Left ventricle myocardium inferior (tissue), 1 donor: ENCODE data around the gene GPHA2. TPM values are rescaled to one million over a fixed set of nuclear protein-coding genes. Genes with fewer than 3 reads are reported as not detected.

Experiments
- DNase-seq: peaks from one replicate; pipeline ENCODE4 v3.0.0-alpha.2; 2020
- H3K27ac ChIP-seq: fragments of 200-600 bp; replicated peaks from 2 replicates; pipeline ENCODE4 v1.8.0; 2021
- H3K27me3 ChIP-seq: fragments of 200-600 bp; 2 replicates; pipeline ENCODE4 v1.8.0; 2021; ENCODE audit warnings: low read depth
- H3K36me3 ChIP-seq: fragments of 200-600 bp; 2 replicates; pipeline ENCODE4 v1.8.0; 2021
- H3K4me1 ChIP-seq: fragments of 200-600 bp; 2 replicates; pipeline ENCODE4 v1.8.0; 2021
- H3K4me3 ChIP-seq: fragments of 200-600 bp; 2 replicates; pipeline ENCODE4 v1.8.0; 2021; ENCODE audit warnings: mild to moderate bottlenecking, moderate library complexity
- H3K9me3 ChIP-seq: fragments of 200-600 bp; replicated peaks from 2 replicates; pipeline ENCODE4 v1.8.0; 2021
- intact Hi-C: fragments of 100-400 bp; cut with micrococcal nuclease; formaldehyde crosslinking; loops from one replicate; pipeline ENCODE4 v1.11.0; 2022
- total RNA-seq: library from RNA; stranded (reverse); fragmentation: NEBNext Ultra II Directional; extraction: Animal tissue kit (Norgen Biotek cat#: 25700); gene quantifications from one replicate; pipeline ENCODE4 v1.2.1, GENCODE V29; 2021
- TF ChIP-seq, protein P1 (sequence below): fragments of 200-600 bp; IDR thresholded peaks from 2 replicates; pipeline ENCODE4 v1.8.0; 2021; ENCODE audit warnings: antibody characterized with exemption, mild to moderate bottlenecking, borderline replicate concordance
- donor health status: DM: no; HTN: yes; CAD: no; lungs with severe emphysema.

Gene GPHA2
- total RNA-seq, 1 donor from 2014 or later = not detected

DNA sequence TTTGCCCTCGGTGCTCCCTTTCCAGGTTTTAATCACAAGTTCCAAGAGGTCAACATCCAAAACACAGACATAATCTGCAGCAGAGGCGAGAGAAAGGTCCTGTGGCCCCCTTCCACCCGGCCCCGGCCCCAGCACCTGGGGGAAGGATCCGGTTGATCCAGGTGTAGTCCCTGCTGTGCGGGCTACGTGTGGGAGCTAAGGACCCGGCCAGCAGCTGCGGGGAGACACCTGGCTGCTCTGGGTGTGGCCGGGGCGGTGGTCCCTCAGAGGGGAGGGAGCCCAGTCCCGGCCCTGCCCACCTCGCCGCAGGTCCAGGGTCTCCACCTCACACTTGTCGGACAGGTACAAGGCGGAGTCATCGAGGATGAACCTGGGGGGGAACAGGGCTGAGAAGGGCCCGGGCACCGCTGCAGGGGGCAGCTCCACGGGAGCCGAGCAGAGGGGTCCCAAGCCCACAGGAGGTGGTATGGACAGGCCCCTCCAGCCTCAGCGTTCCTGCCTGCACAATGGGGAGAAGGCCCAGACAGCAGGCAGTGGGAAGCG, 32.3 kb downstream of the GPHA2 start:
- intact Hi-C loops = no loop called here
- Histone ChIP-seq H3K27me3 (no peaks in the 10 kb centered on the region), H3K4me1 (no peaks in the 10 kb centered on the region), H3K9me3 (no peaks in the 10 kb centered on the region), H3K27ac (no peak overlapping the region), H3K36me3 (peaks cover 98% of the 10 kb centered on the region), H3K4me3 (no peak overlapping the region)
- no peak for DNase-seq
- TF ChIP-seq, protein P1, sequence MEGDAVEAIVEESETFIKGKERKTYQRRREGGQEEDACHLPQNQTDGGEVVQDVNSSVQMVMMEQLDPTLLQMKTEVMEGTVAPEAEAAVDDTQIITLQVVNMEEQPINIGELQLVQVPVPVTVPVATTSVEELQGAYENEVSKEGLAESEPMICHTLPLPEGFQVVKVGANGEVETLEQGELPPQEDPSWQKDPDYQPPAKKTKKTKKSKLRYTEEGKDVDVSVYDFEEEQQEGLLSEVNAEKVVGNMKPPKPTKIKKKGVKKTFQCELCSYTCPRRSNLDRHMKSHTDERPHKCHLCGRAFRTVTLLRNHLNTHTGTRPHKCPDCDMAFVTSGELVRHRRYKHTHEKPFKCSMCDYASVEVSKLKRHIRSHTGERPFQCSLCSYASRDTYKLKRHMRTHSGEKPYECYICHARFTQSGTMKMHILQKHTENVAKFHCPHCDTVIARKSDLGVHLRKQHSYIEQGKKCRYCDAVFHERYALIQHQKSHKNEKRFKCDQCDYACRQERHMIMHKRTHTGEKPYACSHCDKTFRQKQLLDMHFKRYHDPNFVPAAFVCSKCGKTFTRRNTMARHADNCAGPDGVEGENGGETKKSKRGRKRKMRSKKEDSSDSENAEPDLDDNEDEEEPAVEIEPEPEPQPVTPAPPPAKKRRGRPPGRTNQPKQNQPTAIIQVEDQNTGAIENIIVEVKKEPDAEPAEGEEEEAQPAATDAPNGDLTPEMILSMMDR = no peak

DNA sequence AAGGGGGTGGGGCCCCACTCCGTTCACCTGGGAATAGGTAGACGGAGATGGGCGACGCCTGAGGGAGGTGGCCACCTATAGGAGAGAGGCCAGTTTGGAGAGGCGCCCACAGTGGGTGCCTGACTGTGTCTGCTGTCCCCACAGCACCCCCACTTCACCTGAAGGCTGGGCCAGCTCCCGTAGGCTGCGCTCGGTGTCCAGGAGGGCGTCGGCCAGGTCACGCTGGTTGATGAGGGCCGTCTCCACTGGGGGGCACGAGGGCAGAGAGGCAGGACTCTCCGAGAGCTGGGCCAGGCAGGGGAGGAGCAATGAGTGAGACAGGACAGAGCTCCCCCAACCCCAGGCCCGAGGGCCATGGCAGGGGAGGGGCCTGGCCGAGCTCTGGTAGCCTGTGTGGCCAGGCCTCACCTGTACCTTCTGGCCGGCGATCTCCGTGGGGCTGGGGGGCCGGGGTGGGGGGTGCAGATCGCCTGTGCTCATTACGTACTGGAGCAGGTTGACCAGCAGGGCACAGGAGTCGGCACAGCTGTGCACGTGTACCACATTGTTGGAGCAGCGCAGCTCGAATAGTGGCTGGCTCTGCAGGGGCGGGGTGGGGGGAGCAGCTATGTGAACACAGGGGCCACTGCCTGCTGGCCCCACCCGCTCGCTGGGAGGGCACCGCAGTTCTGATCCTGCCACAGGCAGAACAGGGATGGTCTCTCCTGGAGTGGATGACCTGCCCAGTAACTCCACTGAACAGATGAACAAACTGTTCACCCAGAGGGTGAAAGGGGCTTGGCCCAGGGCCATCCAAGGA, 33.4 kb downstream of the GPHA2 start:
- peaks cover 98% of the 10 kb centered on the region for H3K36me3 ChIP-seq
- DNase-seq = no peak

DNA sequence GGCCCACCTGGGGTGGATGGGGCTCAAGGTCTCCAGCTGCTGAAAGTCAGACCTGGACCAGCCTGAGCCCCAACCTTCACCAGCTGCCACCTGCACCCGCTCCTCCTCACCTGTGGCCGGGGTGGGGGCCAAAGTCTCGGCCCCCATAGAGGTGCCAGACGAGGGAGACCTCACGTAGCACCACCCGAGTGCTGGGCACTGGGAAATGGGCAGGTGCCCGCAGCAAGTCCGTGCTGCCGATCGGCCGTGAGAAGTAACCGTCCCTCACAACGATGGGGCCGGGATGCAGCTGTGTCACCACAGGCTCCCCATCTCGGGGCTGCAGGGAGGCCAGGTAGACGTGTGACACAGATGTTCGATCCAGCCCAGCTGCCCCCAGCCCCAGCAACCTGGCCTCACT, 34.9 kb downstream of the GPHA2 start:
- no peak for DNase-seq
- Histone ChIP-seq H3K27me3 (no peaks in the 10 kb centered on the region), H3K36me3 (peaks cover 96% of the 10 kb centered on the region), H3K9me3 (no peaks in the 10 kb centered on the region), H3K27ac (no peak overlapping the region), H3K4me1 (no peaks in the 10 kb centered on the region), H3K4me3 (no peak overlapping the region)
- TF ChIP-seq, protein P1 = no peak
- intact Hi-C loops = no loop called here

More for the DNA sequence above, 33.4 kb downstream of the GPHA2 start:
- Histone ChIP-seq H3K4me3 (no peak overlapping the region), H3K4me1 (no peaks in the 10 kb centered on the region), H3K9me3 (no peaks in the 10 kb centered on the region), H3K27ac (no peak overlapping the region), H3K27me3 (no peaks in the 10 kb centered on the region)
- intact Hi-C loops = no loop called here
- TF ChIP-seq, protein P1 = no peak

DNA sequence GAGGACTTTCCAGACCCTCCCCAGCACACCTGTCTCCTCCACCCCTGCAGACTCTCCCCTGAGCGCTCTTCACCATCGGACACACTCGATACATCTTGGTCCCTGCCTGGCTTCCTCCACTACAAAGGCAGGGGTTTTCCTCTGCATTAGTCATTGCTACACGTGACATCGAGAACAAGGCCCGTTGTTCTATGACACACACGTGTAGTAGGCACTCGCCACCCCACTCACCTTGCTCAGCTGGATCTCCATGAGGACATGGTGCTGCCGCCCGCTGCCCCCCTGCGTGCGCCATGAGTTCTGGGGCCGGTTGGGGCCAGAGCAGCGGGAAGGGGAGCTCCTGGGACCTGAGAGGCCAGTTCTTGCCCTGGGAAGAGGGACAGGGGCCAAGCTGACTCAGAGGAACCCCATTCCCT, 35.4 kb downstream of the GPHA2 start:
- Histone ChIP-seq H3K4me1 (no peaks in the 10 kb centered on the region), H3K27ac (no peak overlapping the region), H3K4me3 (no peak overlapping the region), H3K36me3 (peaks cover 91% of the 10 kb centered on the region), H3K27me3 (no peaks in the 10 kb centered on the region), H3K9me3 (no peaks in the 10 kb centered on the region)
- DNase-seq = no peak
- intact Hi-C loops = no loop called here
- TF ChIP-seq, protein P1 = no peak

DNA sequence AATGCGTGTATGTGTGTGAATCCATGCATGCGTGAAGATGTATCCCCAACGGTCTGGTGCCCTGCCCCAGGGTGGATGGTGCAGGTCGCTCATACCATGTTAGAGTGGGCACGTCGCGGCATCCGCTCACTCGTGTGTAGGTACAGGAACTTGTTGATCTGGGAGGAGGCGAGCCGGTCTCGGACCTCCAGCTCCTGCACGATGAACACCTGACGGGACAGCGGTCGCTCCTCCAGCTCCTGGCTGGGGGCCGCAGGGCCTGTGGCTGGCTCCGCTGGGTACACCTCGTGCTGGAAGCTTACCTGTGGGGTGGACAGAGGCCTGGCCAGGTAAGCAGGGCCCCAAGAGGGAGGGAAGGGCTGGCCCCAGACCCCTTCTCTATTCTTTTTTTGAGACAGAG, 37.2 kb downstream of the GPHA2 start:
- H3K9me3 ChIP-seq = no peaks in the 10 kb centered on the region
- intact Hi-C loops = no loop called here
- no peak overlapping the region for H3K27ac ChIP-seq
- DNase-seq = no peak
- peaks cover 11% of the 10 kb centered on the region for H3K4me1 ChIP-seq
- no peak overlapping the region for H3K4me3 ChIP-seq
- TF ChIP-seq, protein P1 = no peak
- peaks cover 78% of the 10 kb centered on the region for H3K36me3 ChIP-seq
- H3K27me3 ChIP-seq = no peaks in the 10 kb centered on the region
